RCC 7860 (cell line): ENCODE data around the gene SALL3.
A peak's percentile ranks its signal among the peaks of the same experiment; 100 is the strongest.

Source experiments
- DNase-seq: peaks from one replicate; pipeline ENCODE4 v3.0.0-alpha.2; 2015; ENCODE audit warnings: low spot score
- FAIRE-seq: peaks from 2 replicates; lab custom pipeline; 2012; peaks lifted over from hg19 to GRCh38; lab: Jason Lieb, UNC

SALL3 gene

DNA sequence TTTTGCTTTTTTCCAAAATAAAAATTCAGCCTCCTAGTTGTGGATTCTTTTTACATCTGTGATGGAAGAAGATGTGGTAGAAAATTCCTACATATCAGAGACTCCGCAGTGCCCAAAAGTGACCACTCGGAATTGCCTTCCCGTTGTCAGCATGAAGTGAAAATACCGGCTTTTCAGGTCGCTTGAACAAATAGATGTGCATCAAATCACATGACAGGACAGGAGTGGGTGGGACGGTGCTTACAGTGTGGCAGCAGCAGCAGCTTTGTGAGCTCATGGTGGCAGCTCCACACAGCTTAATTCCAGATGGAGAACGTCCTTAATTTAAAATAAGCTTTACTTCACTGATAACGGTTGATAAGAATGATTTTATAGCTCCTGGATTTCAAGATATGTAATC lies 20.3 kb downstream of the SALL3 start:
- DNase-seq, result no peak
- FAIRE-seq, result no peak

DNA sequence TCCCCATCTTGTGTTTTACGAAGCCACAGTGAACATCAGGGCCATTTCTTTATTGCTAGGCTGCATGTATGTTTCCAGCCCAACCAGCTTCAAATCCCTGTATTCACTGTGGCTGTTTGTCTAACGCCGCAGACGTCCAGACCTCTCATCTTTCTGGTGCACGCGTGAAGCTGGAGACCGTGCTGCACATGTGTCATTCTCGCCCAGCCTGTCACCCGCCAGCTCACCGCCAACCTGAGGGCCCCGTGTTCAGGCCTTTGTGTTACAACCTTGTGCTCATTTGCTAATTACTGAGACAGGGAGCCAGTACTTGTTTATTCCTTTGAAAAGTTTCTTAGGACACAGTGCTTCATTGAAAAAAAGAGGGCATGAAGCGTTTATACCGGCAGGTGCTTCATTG lies 21.4 kb downstream of the SALL3 start:
- DNase-seq (no peak), FAIRE-seq (no peak)

DNA sequence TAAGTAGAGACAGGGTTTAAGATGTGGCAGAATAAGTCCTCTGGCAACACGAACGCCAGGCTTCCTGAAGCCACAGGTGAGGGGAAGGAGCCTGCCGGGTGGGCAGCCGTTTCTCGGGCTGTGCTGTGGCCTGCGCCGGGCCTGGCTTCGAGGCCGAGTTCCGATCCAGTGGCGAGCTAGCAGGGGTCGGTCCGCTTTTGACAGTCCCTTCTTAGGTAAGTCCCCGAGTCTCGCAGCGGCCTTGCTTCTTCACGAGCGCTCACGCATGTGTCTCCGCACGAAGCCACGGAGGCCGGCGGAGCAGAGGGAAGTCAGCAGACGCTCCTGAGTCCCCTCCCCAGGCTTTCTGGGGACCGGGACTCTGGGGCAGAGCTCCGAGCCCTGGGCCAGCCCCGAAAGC lies 26.0 kb downstream of the SALL3 start:
- DNase-seq, result no peak
- FAIRE-seq, result no peak

DNA sequence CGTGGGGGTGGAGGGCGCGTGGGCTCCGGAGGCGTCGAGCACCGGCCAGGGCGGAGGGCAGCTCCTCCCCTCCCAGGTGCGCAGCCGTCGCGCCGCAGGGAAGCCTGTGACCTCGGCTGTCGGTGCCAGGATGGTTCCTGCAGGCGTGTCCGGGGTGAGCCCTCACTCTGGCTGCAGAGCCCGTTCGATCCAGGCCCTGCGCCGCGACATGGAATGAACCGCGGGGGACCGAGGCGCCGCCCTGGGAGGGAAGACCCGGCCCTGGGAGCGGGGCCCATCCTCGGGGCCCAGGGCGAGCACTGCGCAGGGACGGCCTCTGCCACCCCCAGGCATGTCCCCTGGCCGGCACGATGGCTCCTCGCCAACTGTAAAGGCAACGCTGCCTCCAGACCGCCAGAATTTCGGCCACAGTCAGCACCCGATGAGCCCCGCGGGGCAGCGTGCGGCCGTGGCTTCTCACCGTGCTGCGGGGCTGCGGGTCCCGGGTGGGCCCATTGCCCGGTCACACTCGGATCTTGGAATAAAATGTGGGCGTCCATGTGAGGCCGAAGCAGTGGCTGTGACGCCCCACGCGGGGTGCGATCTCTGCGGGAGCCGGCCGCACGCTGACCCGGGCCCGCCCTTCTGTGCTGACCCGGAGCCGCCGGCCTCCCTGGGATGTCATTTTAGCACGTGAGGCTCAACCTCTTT lies 26.6 kb downstream of the SALL3 start:
- DNase-seq, result no peak
- FAIRE-seq, result no peak

DNA sequence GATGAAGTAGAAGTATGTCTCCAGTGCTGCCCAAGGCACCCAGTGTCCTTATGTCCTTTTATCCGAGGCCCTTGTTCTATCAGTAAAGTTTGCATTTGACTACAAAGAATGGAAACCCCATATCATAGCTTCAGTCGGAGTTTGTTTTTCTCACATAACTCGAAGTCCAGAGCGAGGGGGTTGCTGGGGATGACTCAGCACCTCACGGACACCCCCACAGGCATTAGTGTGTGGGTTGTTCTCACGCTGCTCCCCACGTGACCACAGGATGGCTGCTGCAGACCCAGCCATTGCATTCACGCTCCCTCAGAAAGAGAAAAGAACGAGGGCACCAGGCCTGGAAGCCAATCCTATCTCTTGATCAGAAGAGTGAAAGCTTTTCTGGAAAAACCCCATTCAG lies 27.8 kb downstream of the SALL3 start:
- FAIRE-seq, result no peak
- DNase-seq, result no peak

DNA sequence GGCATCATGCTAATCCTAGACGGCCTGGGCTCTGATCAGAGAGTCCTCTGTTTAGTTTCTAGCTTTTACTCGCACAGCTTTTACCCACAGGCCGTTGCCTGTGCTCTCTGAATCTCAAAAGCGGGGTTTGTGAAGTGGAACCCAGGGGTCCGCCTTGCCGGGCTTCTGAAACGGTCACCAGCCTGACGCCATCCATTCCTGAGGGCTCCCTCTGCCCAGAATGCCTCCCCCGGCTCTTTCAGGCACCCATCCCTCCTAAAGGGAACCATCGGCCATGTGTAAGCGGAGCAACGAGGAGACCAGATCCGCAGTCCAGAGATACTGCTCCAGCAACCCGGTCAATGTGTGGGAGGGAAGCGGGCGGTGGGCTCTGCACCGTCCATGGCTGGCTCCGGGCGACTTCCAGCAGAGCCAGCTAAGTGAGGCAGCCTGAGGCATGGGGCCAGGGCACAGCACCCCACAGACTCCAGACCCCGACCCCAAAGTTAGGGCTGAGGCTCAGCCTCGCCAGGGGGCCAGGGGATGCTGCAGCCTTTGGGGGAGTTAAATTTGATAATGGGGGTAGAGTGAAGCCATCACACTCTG lies 28.8 kb downstream of the SALL3 start:
- FAIRE-seq (no peak), DNase-seq (no peak)

DNA sequence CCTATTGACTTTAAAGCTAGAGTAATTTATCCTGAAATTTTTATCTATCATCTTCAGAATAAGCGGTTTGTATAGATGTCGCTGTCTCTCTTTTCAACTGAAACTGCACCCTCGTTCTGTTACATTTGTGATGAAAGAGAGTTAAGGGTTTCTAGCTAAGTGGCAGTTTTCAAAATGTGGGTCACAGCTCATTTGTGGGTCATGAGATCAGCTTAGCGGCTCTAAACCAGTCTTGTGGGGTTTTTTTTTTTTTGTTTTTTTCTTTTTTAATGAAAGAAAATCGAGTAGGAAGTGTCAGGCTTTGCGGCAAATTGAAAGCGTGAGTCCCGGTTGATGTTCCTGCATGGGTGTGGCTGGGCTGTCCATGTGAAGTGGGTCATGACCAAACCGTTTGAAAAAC lies 31.2 kb downstream of the SALL3 start:
- DNase-seq (no peak), FAIRE-seq (no peak)

DNA sequence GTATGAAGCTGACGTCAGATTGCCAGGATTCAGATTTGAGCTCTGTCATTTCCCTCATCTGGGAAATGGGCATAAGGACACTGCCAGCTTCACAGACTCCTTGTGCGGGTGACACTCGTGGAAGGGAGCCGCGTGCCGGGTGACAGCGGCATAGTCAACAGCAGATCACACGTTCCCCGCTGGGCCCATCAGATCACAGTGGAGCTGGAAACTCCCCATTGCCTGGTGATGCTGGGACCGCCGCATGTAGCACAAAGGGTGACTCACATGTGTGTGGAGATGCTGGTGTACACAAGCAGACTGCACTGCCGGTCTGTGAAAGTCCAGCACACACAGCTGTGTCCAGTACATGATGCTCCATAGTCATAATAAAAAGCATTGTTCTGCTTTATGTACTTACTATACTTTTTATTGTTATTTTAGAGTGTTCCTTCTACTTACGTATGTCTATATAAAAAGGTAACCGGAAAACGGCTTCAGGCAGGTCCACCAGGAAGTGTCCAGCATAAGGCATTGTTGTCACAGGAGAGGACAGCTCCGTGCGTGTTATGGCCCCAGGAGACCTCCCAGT lies 31.8 kb downstream of the SALL3 start:
- DNase-seq (no peak), FAIRE-seq (no peak)

DNA sequence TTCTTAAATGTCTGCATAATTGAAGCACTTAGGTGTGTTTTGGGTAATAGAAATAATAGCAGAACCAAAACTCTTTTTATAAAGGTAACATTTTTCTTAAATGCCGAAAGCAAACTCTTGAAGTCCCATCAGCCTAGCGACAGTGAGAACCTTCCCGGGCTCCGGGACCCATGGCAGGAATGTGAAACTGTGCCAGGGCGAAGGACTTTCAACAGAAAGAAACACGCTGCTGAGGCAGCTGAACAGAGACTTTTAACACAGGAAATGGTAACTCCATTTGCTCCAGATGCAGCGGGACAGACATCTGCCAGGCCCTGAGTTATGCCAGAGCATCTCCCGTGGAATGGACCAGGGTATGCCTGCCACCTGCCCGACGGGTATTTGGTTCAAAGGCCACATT lies 34.3 kb downstream of the SALL3 start:
- no peak for FAIRE-seq

DNA sequence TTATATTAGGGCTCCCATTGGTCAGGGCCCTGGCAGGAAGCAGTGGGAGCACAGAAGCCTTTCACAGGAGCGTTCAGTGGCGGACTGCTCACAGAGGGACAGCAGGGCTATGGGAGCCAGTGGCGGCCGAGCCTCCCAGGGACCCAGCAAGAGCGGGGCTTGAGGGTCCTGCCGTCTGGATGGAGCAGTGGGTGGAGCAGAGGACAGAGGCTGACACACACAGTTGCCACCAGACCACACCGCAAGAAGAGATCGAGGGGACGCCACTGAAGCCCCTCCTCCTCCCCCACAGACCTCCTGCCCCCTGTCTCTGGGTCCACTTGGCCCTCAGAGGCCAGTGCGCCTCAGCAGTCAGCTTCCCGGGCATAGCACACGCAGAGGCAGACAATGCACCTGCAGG lies 39.3 kb downstream of the SALL3 start:
- FAIRE-seq, result no peak
- no peak for DNase-seq

More for the DNA sequence above, 34.3 kb downstream of the SALL3 start:
- no peak for DNase-seq

DNA sequence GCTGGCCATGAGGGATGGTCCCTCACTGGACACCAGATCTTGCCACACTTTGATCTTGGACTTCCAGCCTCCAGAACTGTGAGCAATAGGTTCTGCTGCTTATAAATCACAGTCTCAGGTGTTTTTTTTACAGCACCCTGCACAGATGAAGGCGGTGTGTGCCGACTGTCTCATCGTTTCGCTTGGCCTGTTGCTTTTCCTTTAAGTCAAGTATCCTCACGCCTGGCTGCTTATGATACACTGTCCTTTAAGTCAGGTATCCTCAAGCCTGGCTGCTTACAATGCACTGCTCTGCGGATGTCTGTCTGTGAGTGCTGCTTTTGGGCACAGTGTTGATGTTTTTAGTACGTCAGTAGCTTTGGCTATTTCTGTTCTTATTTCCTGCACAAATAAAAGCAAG lies 40.3 kb downstream of the SALL3 start:
- FAIRE-seq, result no peak

DNA sequence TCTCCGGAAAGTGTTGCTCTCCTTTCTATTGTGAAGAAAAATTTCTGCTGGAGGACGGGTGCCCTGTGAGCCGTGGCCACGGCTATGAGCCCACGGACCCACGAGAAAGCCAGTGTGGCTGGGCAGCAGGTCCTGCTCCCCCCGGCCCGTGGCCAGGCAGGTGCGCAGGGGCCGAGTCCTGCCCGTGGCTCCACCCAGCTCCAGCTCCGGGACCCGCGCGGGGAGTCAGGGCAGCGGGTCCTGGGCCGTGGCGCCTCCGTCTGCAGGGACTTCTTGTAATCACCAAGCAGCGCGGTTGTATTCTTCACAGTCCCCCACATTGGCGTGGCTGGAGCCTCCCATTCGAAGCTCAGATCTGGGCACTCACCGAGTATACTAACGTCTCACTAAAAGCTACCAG lies 43.0 kb downstream of the SALL3 start:
- no peak for FAIRE-seq

More for the DNA sequence above, 40.3 kb downstream of the SALL3 start:
- DNase-seq, result no peak

DNA sequence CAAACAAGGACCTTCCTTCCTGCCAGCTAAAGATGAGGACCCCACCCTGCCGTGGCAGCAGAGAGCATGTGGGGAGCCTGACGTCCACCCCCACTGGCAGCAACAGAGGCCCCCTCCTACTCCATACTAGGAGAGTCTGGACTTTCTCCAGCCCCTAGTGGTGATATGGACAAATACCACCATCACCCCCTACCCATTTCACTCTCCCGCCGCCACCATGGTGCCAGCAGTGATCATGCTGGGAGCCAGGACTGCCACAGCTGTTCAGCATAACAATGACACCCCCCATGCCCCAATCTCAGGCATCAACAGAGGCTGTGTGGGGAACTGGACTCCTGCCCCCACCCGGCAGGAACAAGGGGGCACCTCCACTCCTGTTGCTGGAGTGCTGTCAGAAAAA lies 46.9 kb downstream of the SALL3 start:
- no peak for DNase-seq

More for the DNA sequence above, 43.0 kb downstream of the SALL3 start:
- DNase-seq, result no peak

DNA sequence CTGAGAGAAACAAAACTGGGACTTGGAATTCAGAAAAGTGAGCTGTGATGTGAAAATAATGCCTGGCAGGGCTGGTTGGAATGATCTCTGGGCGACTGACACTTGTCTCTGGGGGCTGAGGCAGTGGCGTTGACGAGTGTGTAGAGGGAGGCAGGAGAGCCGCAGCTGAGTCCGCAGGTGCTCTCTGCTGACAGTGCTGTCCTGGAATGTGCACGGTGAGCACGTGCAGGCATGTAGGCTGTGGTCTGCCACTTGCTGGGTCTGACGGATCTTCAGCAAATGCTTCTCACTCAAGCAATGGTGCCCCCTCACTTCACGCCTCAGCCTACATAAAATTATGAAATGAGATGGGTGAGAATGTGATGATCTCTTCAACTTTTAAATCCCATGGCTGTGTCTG lies 51.1 kb downstream of the SALL3 start:
- FAIRE-seq, result no peak
- DNase-seq, result no peak

More for the DNA sequence above, 46.9 kb downstream of the SALL3 start:
- no peak for FAIRE-seq

DNA sequence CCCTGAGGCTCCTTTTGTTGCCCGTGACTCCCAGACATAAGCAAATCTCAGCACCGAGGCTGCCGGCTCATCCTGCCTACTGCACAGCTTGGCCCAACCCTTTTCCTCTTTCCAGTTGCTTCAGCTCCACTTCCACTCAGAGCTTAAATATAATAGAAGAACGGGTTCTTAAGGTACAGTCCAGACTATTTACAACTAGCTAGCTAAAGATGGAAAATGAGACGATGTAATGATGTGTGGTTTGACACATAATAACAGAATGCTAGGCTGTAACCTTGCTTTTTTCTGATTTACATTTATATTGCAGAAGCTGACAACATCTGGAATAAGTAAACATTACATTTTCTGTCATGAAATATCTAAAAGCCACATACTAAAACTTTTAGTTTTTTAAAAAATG lies 62.7 kb downstream of the SALL3 start:
- no peak for DNase-seq
- no peak for FAIRE-seq

DNA sequence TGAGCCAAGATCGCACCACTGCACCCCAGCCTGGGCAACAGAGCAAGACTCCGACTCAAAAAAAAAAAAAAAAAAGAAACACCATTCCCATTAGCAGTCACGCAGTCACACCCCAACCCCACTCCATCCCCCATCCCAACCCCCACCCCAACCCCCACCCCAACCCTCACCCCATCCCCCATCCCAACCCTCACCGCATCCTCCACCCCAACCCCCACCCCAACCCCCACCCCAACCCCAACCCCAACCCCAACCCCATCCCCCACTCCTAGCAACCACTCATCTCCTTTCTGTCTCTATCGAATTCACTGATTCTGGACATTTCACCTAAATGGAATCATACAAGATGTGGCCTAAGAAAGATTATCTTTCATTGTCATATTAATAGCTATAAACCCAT lies 63.7 kb downstream of the SALL3 start:
- FAIRE-seq, result no peak

DNA sequence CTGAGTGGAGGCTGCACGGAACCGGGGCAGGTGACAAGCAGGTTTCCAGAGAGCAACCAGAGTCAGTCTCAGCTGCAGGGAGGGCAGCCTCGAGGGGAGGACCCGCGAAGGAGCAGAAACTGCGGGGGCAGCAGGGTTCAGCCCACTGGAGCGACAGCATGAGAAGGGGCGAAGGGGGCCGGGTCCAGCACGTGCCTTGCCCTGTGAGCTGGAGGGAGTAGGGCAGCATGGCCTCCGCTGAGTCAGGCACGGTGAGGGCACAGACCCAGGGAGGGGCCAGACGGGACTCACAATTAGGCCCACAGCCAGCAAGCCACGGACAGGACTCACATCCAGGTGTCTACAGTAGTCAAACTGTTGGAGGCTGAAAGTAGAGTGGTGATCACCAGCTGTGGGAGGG lies 66.9 kb downstream of the SALL3 start:
- DNase-seq (no peak), FAIRE-seq (no peak)

More for the DNA sequence above, 63.7 kb downstream of the SALL3 start:
- DNase-seq, result no peak

DNA sequence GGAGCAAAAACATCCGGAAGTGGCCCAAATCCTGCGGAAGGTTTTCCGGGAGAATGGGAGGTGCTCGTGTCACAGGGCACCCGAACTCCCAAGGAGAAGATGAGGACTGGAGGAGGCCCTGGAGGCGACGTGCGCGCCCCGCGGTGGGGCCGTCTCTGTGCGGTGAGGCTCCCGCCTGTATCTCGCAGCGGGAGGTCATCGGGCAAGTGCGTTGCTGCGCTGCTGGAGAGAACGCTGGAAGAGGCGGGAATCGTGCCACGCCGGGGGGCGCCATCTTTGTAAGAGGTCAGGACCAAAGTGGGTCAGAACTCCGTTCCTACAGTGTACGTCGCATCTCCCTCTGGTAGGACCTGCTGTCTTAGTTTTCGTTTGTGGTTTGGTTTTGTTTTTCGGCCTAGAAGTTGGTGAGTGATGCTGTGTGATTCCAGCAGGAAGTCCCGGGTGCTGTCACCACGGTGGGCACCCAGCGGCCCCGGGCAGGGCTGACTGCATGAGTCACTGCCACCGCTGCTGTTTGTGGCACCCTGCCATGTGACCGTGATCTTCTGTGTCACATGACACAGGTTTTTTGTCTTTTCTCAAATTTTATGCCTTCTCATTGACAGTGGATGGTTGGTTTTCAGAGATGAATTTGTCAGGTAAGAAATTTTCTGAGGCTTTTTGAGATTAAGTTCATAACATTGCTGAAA lies 68.1 kb downstream of the SALL3 start:
- DNase-seq (peak; percentile 23), FAIRE-seq (no peak)

DNA sequence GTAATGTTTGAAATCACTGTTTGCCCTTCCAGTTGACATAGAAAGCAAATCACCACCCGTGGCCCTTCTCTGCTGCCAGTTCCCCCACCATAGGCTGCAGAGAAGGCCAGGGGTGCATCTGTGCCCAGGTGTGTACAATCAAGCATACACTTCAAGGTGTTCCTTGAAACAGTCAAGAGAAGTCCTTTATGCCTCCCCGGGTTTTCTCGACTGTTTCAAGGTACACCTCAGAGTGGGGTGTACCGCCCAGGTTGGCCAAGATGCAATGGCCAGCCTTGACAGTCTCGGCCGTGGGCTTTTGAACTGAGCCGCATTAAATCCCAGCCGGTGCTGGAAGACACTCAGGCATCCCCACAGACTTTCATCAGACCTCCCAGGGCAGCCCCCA lies 68.6 kb downstream of the SALL3 start:
- no peak for DNase-seq

DNA sequence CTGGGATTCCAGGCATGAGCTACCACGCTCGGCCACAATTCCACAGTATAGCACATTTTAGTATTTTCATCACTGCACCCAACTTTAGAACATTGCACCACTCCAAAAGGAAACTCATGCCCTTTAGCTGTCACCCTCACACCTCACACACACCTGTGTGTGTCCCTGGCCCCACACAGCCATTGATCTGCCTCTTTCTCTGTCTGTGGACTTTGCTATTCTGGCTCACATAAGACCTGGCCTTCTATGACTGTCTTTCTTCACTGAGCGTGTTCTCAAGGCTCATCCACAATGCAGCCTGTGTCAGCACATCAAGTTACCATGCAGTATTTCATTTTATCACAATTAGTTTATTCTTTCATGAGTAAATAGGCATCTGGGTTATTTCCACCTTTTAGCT lies 69.9 kb downstream of the SALL3 start:
- no peak for FAIRE-seq
- DNase-seq, result no peak

More for the DNA sequence above, 68.6 kb downstream of the SALL3 start:
- FAIRE-seq, result no peak
